H9 (cell line): ENCODE data around the gene CPD. TPM values are rescaled to one million over a fixed set of nuclear protein-coding genes. Genes with fewer than 3 reads are reported as not detected.

Source experiments
- DNase-seq: peaks from one replicate; pipeline ENCODE4 v3.0.0-alpha.2; 2017
- H2AFZ ChIP-seq: one replicate; pipeline ENCODE4 v1.6.1; 2013; ENCODE audit warnings: mild to moderate bottlenecking, low read length, control low read depth, moderate library complexity
- H2AK5ac ChIP-seq: 2 replicates; pipeline ENCODE4 v1.6.1; 2013; ENCODE audit warnings: low read length, control low read depth, mixed read lengths; ENCODE audit not compliant: insufficient read length
- H2BK120ac ChIP-seq: one replicate; pipeline ENCODE4 v1.6.1; 2013; ENCODE audit warnings: low read depth, mild to moderate bottlenecking, low read length, control low read depth, inconsistent platforms; ENCODE audit not compliant: poor library complexity, severe bottlenecking
- H2BK12ac ChIP-seq: 2 replicates; pipeline ENCODE4 v1.6.1; 2013; ENCODE audit warnings: low read length, control low read depth, mixed read lengths, low read depth; ENCODE audit not compliant: insufficient read length
- H2BK15ac ChIP-seq: 2 replicates; pipeline ENCODE4 v1.6.1; 2013; ENCODE audit warnings: low read depth, low read length, control low read depth
- H2BK20ac ChIP-seq: one replicate; pipeline ENCODE4 v1.6.1; 2013; ENCODE audit warnings: low read depth, mild to moderate bottlenecking, low read length, control low read depth, inconsistent platforms; ENCODE audit not compliant: poor library complexity, severe bottlenecking
- H2BK5ac ChIP-seq: 2 replicates; pipeline ENCODE4 v1.6.1; 2013; ENCODE audit warnings: low read length, control low read depth, mixed read lengths; ENCODE audit not compliant: insufficient read length
- H3K14ac ChIP-seq: 2 replicates; pipeline ENCODE4 v1.6.1; 2013; ENCODE audit warnings: low read length, control low read depth; ENCODE audit not compliant: insufficient read depth
- H3K18ac ChIP-seq: 2 replicates; pipeline ENCODE4 v1.6.1; 2013; ENCODE audit warnings: low read depth, mild to moderate bottlenecking, mixed read lengths, low read length, control low read depth; ENCODE audit not compliant: insufficient read length
- H3K23ac ChIP-seq: 2 replicates; pipeline ENCODE4 v1.6.1; 2013; ENCODE audit warnings: low read length, control low read depth, mixed read lengths, low read depth; ENCODE audit not compliant: insufficient read length
- H3K23me2 ChIP-seq: 2 replicates; pipeline ENCODE4 v1.6.1; 2013; ENCODE audit warnings: low read depth, mild to moderate bottlenecking, mixed read lengths, low read length, control low read depth; ENCODE audit not compliant: insufficient read length, poor library complexity, severe bottlenecking
- H3K27ac ChIP-seq: 2 replicates; pipeline ENCODE4 v1.5.1; 2013; ENCODE audit warnings: low read length, control low read depth, mixed read lengths, low read depth; ENCODE audit not compliant: insufficient read length
- H3K27me3 ChIP-seq: 2 replicates; pipeline ENCODE4 v1.6.1; 2013; ENCODE audit warnings: low read length, control low read depth, inconsistent platforms; ENCODE audit not compliant: insufficient read depth
- H3K4ac ChIP-seq: 2 replicates; pipeline ENCODE4 v1.6.1; 2013; ENCODE audit warnings: low read depth, mild to moderate bottlenecking, control low read depth, inconsistent platforms, low read length, moderate library complexity
- H3K4me1 ChIP-seq: 2 replicates; pipeline ENCODE4 v1.6.1; 2013; ENCODE audit warnings: low read length, control low read depth, inconsistent platforms; ENCODE audit not compliant: insufficient read depth
- H3K4me2 ChIP-seq: 2 replicates; pipeline ENCODE4 v1.6.1; 2013; ENCODE audit warnings: low read length, control low read depth, mixed read lengths; ENCODE audit not compliant: insufficient read length, insufficient read depth
- H3K56ac ChIP-seq: 2 replicates; pipeline ENCODE4 v1.6.1; 2013; ENCODE audit warnings: low read depth, mild to moderate bottlenecking, mixed read lengths, low read length, control low read depth; ENCODE audit not compliant: insufficient read length
- H3K79me1 ChIP-seq: 2 replicates; pipeline ENCODE4 v1.6.1; 2013; ENCODE audit warnings: low read depth, mild to moderate bottlenecking, moderate library complexity, low read length, control low read depth, inconsistent platforms; ENCODE audit not compliant: insufficient read depth, poor library complexity, severe bottlenecking
- H3K79me2 ChIP-seq: 2 replicates; pipeline ENCODE4 v1.6.1; 2013; ENCODE audit warnings: low read length, control low read depth, inconsistent platforms; ENCODE audit not compliant: insufficient read depth
- H3K9ac ChIP-seq: 2 replicates; pipeline ENCODE4 v1.6.1; 2013; ENCODE audit warnings: low read length, control low read depth, mixed read lengths; ENCODE audit not compliant: insufficient read length; ENCODE audit errors: extremely low read depth
- H3K9me3 ChIP-seq: one replicate; pipeline ENCODE4 v1.6.1; 2013; ENCODE audit warnings: low read depth, low read length, inconsistent platforms; ENCODE audit not compliant: control insufficient read depth
- H3T11ph ChIP-seq: one replicate; pipeline ENCODE4 v1.6.1; 2013; ENCODE audit warnings: mild to moderate bottlenecking, low read length, control low read depth, inconsistent platforms
- H4K20me1 ChIP-seq: one replicate; pipeline ENCODE4 v1.6.1; 2013; ENCODE audit not compliant: control insufficient read depth, insufficient read length, insufficient read depth
- H4K5ac ChIP-seq: 2 replicates; pipeline ENCODE4 v1.6.1; 2013; ENCODE audit warnings: low read depth, mild to moderate bottlenecking, mixed read lengths, low read length, control low read depth; ENCODE audit not compliant: insufficient read length
- H4K8ac ChIP-seq: replicated peaks from 2 replicates; pipeline ENCODE4 v1.6.1; 2013; ENCODE audit warnings: low read length, control low read depth, mixed read lengths, low read depth; ENCODE audit not compliant: insufficient read length
- H4K91ac ChIP-seq: 2 replicates; pipeline ENCODE4 v1.6.1; 2013; ENCODE audit warnings: low read depth, mild to moderate bottlenecking, moderate library complexity, mixed read lengths, low read length, control low read depth; ENCODE audit not compliant: insufficient read length
- H3K27ac Mint-ChIP-seq, 3 experiments: 2 replicates in 2 of 3; 3 replicates in 1 of 3; pipeline ENCODE4 v1.8.0; 2020 to 2021; ENCODE audit warnings: mixed read lengths in 3 of 3, mild to moderate bottlenecking in 1 of 3, moderate library complexity in 1 of 3
- H3K27me3 Mint-ChIP-seq: 2 replicates; pipeline ENCODE4 v1.8.0; 2021; ENCODE audit warnings: low read depth, mild to moderate bottlenecking, moderate library complexity, mixed read lengths
- H3K36me3 Mint-ChIP-seq, 3 experiments: 2 replicates in 2 of 3; 3 replicates in 1 of 3; pipeline ENCODE4 v1.8.0; 2020 to 2021; ENCODE audit warnings: low read depth in 3 of 3, mixed read lengths in 3 of 3; ENCODE audit not compliant: insufficient read depth in 1 of 3
- H3K4me1 Mint-ChIP-seq, 2 experiments: 2 replicates each; pipeline ENCODE4 v1.8.0; 2020; ENCODE audit warnings: mixed read lengths in 2 of 2
- H3K4me3 Mint-ChIP-seq, 2 experiments: 2 replicates in 1 of 2; 3 replicates in 1 of 2; pipeline ENCODE4 v1.8.0; 2020 to 2021; ENCODE audit warnings: mild to moderate bottlenecking in 2 of 2, mixed read lengths in 2 of 2, moderate library complexity in 1 of 2
- H3K9me3 Mint-ChIP-seq, 2 experiments: 2 replicates in 1 of 2; 3 replicates in 1 of 2; pipeline ENCODE4 v1.8.0; 2020; ENCODE audit warnings: mild to moderate bottlenecking in 2 of 2, mixed read lengths in 2 of 2, moderate library complexity in 1 of 2
- WGBS: extraction: QIAGEN DNeasy Blood & Tissue Kit; methylation state at CpG from one replicate; pipeline ENCODE4 v1.1.7; 2013; ENCODE audit warnings: missing lambda C conversion rate, low lambda C conversion rate, mixed read lengths; ENCODE audit not compliant: insufficient read length; ENCODE audit errors: extremely low coverage; 5-methylcytosine and 5-hydroxymethylcytosine counted together
- total RNA-seq: library from RNA; stranded (reverse); gene quantifications from 2 replicates; pipeline ENCODE4 v1.2.1, GENCODE V29; 2021
- TF ChIP-seq, protein P1 (sequence below): fragments of 200-600 bp; sonication (generic); conservative IDR thresholded peaks from 3 replicates; pipeline ENCODE4 v1.8.0; 2021; ENCODE audit warnings: antibody characterized with exemption, mild to moderate bottlenecking

Gene CPD
- total RNA-seq, 1 experiment from 2014 or later, result 47.0 TPM

DNA sequence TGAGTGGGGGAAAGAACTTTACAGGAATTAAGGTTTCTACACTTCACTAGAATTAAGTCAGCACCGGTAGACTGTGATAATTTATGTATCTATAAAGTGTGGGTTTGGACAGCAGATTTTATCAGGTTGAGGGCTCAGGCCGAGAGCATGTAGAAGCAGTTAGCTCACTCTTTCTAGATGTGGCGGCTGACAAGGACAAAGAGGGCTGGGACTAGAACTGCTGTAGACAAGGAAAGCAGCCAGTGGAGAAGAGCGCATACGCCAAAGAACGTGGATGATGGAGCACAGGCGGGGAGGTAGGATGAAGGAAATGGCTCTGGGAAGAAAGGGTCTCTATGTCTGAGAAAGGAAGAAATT, 98.0 kb downstream of the CPD start:
- Histone ChIP-seq H3K9ac (no peak overlapping the region), H3K23ac (no peak overlapping the region)

More for the DNA sequence above, 98.0 kb downstream of the CPD start:
- Histone ChIP-seq H3K4me1 (no peaks in the 10 kb centered on the region), H3K56ac (no peak overlapping the region), H2BK5ac (no peak overlapping the region), H2AFZ (peak overlapping the region; percentile 82), H3K23me2 (peaks cover 6% of the 10 kb centered on the region), H3T11ph (no peak overlapping the region), H4K20me1 (no peaks in the 10 kb centered on the region), H4K5ac (no peak overlapping the region), H3K27me3 (no peaks in the 10 kb centered on the region), H2BK12ac (no peak overlapping the region), H3K79me2 (peaks cover 7% of the 10 kb centered on the region), H3K27ac (no peak overlapping the region), H4K91ac (no peak overlapping the region), H3K9me3 (no peaks in the 10 kb centered on the region), H2BK15ac (no peak overlapping the region), H2BK20ac (no peak overlapping the region), H3K18ac (no peak overlapping the region), H3K4me2 (peak overlapping the region; percentile 95), H3K14ac (no peak overlapping the region), H3K4ac (no peak overlapping the region), H2BK120ac (no peak overlapping the region), H4K8ac (no peak overlapping the region), H3K79me1 (peaks cover 6% of the 10 kb centered on the region), H2AK5ac (no peak overlapping the region)
- TF ChIP-seq, protein P1, sequence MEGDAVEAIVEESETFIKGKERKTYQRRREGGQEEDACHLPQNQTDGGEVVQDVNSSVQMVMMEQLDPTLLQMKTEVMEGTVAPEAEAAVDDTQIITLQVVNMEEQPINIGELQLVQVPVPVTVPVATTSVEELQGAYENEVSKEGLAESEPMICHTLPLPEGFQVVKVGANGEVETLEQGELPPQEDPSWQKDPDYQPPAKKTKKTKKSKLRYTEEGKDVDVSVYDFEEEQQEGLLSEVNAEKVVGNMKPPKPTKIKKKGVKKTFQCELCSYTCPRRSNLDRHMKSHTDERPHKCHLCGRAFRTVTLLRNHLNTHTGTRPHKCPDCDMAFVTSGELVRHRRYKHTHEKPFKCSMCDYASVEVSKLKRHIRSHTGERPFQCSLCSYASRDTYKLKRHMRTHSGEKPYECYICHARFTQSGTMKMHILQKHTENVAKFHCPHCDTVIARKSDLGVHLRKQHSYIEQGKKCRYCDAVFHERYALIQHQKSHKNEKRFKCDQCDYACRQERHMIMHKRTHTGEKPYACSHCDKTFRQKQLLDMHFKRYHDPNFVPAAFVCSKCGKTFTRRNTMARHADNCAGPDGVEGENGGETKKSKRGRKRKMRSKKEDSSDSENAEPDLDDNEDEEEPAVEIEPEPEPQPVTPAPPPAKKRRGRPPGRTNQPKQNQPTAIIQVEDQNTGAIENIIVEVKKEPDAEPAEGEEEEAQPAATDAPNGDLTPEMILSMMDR, result no peak
- H3K27me3 Mint-ChIP-seq, result no peaks in the 10 kb centered on the region; the same call in none of the 2 replicates
- peak overlapping the region; percentile 97 to 99 for H3K4me3 Mint-ChIP-seq
- H3K27ac Mint-ChIP-seq, result peak overlapping the region; percentile 67 to 99 (median 97); a peak in 6 of 7 replicates
- no peaks in the 10 kb centered on the region; a peak in 1 of 5 replicates for H3K9me3 Mint-ChIP-seq
- no peak for DNase-seq
- peaks cover 2 to 24% (median 20%) of the 10 kb centered on the region in 3 experiments; a peak in 6 of 7 replicates for H3K36me3 Mint-ChIP-seq
- H3K4me1 Mint-ChIP-seq, result peaks cover 14 to 16% of the 10 kb centered on the region in 2 experiments
- no CpG with 5 or more reads among the region's 7 CpGs for WGBS
